ENCODE measurements around the gene PARP8.

The PARP8 gene

GRCh38 chr5:50874306-50875001 is 208.0 kb downstream of the PARP8 start:
- no peak for DNase-seq (ENCODE audit: low read depth)
- H3K4me3 ChIP-seq (ENCODE audit: control insufficient read depth, low read depth, low read length), result no peak overlapping the region
- TF ChIP-seq CTCF (conservative IDR thresholded peaks at IDR 0.05; ENCODE audit: control insufficient read depth, insufficient read depth, low read depth, low read length), result no peak

- H3K4me3 ChIP-seq (ENCODE audit: control insufficient read depth, low read depth, low read length), result no peak overlapping the region
- TF ChIP-seq CTCF (conservative IDR thresholded peaks at IDR 0.05; ENCODE audit: control insufficient read depth, insufficient read depth, low read depth, low read length), result no peak
- DNase-seq (ENCODE audit: low read depth), result no peak
Observed at GRCh38 chr5:50875002-50875344, 208.5 kb downstream of the PARP8 start.

- no peak for TF ChIP-seq CTCF (conservative IDR thresholded peaks at IDR 0.05; ENCODE audit: control insufficient read depth, insufficient read depth, low read depth, low read length)
- no peak for DNase-seq (ENCODE audit: low read depth)
- no peak overlapping the region for H3K4me3 ChIP-seq (ENCODE audit: control insufficient read depth, low read depth, low read length)
Observed at GRCh38 chr5:50878470-50878869, 212.0 kb downstream of the PARP8 start.

- no peak for TF ChIP-seq CTCF (conservative IDR thresholded peaks at IDR 0.05; ENCODE audit: control insufficient read depth, insufficient read depth, low read depth, low read length)
- H3K4me3 ChIP-seq (ENCODE audit: control insufficient read depth, low read depth, low read length), result no peak overlapping the region
- DNase-seq (ENCODE audit: low read depth), result no peak
Observed at GRCh38 chr5:50881407-50881806, 215.0 kb downstream of the PARP8 start.

GRCh38 chr5:50886657-50887345 is 220.4 kb downstream of the PARP8 start:
- no peak for DNase-seq (ENCODE audit: low read depth)
- H3K4me3 ChIP-seq (ENCODE audit: control insufficient read depth, low read depth, low read length), result no peak overlapping the region
- TF ChIP-seq CTCF (conservative IDR thresholded peaks at IDR 0.05; ENCODE audit: control insufficient read depth, insufficient read depth, low read depth, low read length), result no peak

GRCh38 chr5:50887889-50888633 is 221.6 kb downstream of the PARP8 start:
- no peak overlapping the region for H3K4me3 ChIP-seq (ENCODE audit: control insufficient read depth, low read depth, low read length)
- TF ChIP-seq CTCF (conservative IDR thresholded peaks at IDR 0.05; ENCODE audit: control insufficient read depth, insufficient read depth, low read depth, low read length), result no peak
- no peak for DNase-seq (ENCODE audit: low read depth)
